Lower lobe of right lung (tissue), 2 donors: ENCODE measurements around the gene NKD1. TPM values are rescaled to one million over a fixed set of nuclear protein-coding genes. Genes with fewer than 3 reads are reported as not detected.

Experiments
- ATAC-seq, 2 donors: fragments of 200-7000 bp; cut with Tn5 transposase; one replicate each; pipeline ENCODE4 v1.9.1; 2020 to 2022; ENCODE audit warnings: mild to moderate bottlenecking in 2 of 2, moderate library complexity in 2 of 2
- DNase-seq: peaks from one replicate; pipeline ENCODE4 v3.0.0-alpha.2; 2020
- H3K27ac ChIP-seq: fragments of 200-600 bp; one replicate; pipeline ENCODE4 v1.8.0; 2022
- H3K27me3 ChIP-seq: fragments of 200-600 bp; one replicate; pipeline ENCODE4 v1.8.0; 2022; ENCODE audit warnings: low read depth
- H3K36me3 ChIP-seq: fragments of 200-600 bp; one replicate; pipeline ENCODE4 v1.8.0; 2022; ENCODE audit warnings: mild to moderate bottlenecking
- H3K4me1 ChIP-seq: fragments of 200-600 bp; one replicate; pipeline ENCODE4 v1.8.0; 2022
- H3K4me3 ChIP-seq: fragments of 200-600 bp; one replicate; pipeline ENCODE4 v1.8.0; 2022; ENCODE audit warnings: mild to moderate bottlenecking
- H3K9me3 ChIP-seq: fragments of 200-600 bp; one replicate; pipeline ENCODE4 v1.8.0; 2022
- CTCF ChIP-seq: fragments of 200-600 bp; IDR thresholded peaks from one replicate; pipeline ENCODE4 v1.8.0; 2022; ENCODE audit warnings: antibody characterized with exemption, mild to moderate bottlenecking
- intact Hi-C: fragments of 100-400 bp; cut with DNase I; formaldehyde crosslinking; loops from one replicate; pipeline ENCODE4 v1.11.0; 2022
- total RNA-seq: library from RNA; stranded (reverse); fragmentation: NEBNext Ultra II Directional; extraction: Animal tissue kit (Norgen Biotek cat#: 25700); gene quantifications from one replicate; pipeline ENCODE4 v1.2.1, GENCODE V29; 2021
- donor health status: DM: no; HTN: yes; CAD: no; lungs with severe emphysema.

NKD1 gene
- total RNA-seq, 1 donor from 2014 or later: 30.7 TPM

GRCh38 chr16:50646345-50646744 is 98.1 kb downstream of the NKD1 start:
- no peak for TF ChIP-seq CTCF
- intact Hi-C loops: no loop called here
- no peaks in the 10 kb centered on the region for H3K9me3 ChIP-seq
- H3K36me3 ChIP-seq: no peaks in the 10 kb centered on the region
- DNase-seq (no peak), ATAC-seq (no peak)
- no peak overlapping the region for H3K4me3 ChIP-seq
- H3K27me3 ChIP-seq: no peaks in the 10 kb centered on the region
- no peaks in the 10 kb centered on the region for H3K4me1 ChIP-seq
- H3K27ac ChIP-seq: no peak overlapping the region

- Histone ChIP-seq H3K4me3 (no peak overlapping the region), H3K27ac (no peak overlapping the region), H3K4me1 (no peaks in the 10 kb centered on the region), H3K36me3 (no peaks in the 10 kb centered on the region), H3K27me3 (no peaks in the 10 kb centered on the region), H3K9me3 (no peaks in the 10 kb centered on the region)
- no peak for TF ChIP-seq CTCF
- DNase-seq (no peak), ATAC-seq (no peak)
- intact Hi-C loops: no loop called here
Measured at GRCh38 chr16:50651835-50652438, 103.7 kb downstream of the NKD1 start.

GRCh38 chr16:50652836-50653425 is 104.7 kb downstream of the NKD1 start:
- H3K4me1 ChIP-seq: no peaks in the 10 kb centered on the region
- H3K27ac ChIP-seq: no peak overlapping the region
- intact Hi-C loops: no loop called here
- no peaks in the 10 kb centered on the region for H3K36me3 ChIP-seq
- no peak for TF ChIP-seq CTCF
- no peaks in the 10 kb centered on the region for H3K9me3 ChIP-seq
- ATAC-seq (no peak), DNase-seq (no peak)
- H3K27me3 ChIP-seq: no peaks in the 10 kb centered on the region
- H3K4me3 ChIP-seq: no peak overlapping the region

GRCh38 chr16:50653633-50654519 is 105.7 kb downstream of the NKD1 start:
- intact Hi-C loops: no loop called here
- H3K9me3 ChIP-seq: no peaks in the 10 kb centered on the region
- DNase-seq: no peak
- TF ChIP-seq CTCF: no peak
- H3K4me3 ChIP-seq: no peak overlapping the region
- no peaks in the 10 kb centered on the region for H3K4me1 ChIP-seq
- ATAC-seq: no peak
- H3K27me3 ChIP-seq: no peaks in the 10 kb centered on the region
- H3K36me3 ChIP-seq: no peaks in the 10 kb centered on the region
- H3K27ac ChIP-seq: no peak overlapping the region

GRCh38 chr16:50655558-50656055 is 107.4 kb downstream of the NKD1 start:
- no peak for ATAC-seq

More at GRCh38 chr16:50655558-50656055, 107.4 kb downstream of the NKD1 start:
- Histone ChIP-seq H3K4me3 (no peak overlapping the region), H3K4me1 (no peaks in the 10 kb centered on the region), H3K36me3 (no peaks in the 10 kb centered on the region), H3K9me3 (no peaks in the 10 kb centered on the region), H3K27me3 (no peaks in the 10 kb centered on the region), H3K27ac (no peak overlapping the region)
- intact Hi-C loops: no loop called here
- TF ChIP-seq CTCF: no peak
- no peak for DNase-seq
